NCI-H82 treated with DMSO at 0.1 percent for 48 hours (cell line): Measurements from ENCODE around the gene SLC35F1.

Experiments
- DNase-seq: peaks from one replicate; lab custom pipeline; 2025; ENCODE audit not compliant: unreplicated experiment; lab: John Stamatoyannopoulos, UW

SLC35F1 gene

DNA sequence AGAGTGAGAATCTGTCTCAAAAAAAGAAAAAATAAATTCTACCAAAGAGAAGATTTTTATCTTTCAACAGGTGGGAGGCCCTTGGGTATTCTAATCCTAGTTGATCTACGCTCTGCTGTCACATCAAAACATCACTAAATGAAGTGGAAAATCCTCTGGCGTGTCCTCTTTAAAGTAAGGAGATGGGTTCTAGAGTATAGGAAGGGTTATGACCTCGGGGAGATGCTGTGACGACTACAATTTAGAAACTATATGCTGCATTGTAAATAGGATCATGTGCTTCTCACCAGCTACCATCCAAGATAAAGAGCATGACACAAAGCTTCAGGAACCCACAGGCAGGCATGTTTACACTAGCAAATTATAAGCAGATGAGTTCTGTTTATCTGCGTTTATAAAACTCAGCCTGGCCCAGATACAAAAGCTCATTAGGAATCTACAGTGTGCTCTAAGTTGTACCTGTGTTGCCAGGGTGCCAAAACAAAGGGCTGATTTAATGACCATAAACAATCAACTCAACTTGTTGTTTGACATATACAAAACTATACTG lies 443.9 kb downstream of the SLC35F1 start:
- no peak for DNase-seq

DNA sequence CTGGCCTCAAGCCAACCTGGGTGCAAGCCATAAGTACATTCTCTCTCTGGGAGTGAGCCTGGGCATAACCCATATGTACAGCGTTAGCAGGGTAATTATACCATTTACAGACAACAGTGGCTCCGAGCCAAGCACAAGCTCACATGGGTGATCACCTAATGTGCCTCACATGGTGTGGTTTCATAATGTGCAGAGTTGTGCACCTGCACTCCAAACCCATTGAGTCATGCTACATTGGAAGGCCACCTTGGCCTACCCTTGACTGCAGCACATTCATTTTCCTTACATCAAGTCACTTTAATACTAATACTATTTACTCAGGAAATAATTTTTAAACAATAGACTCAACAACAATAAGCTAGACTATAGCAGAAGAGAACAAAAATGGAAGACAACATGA lies 446.5 kb downstream of the SLC35F1 start:
- DNase-seq = no peak

DNA sequence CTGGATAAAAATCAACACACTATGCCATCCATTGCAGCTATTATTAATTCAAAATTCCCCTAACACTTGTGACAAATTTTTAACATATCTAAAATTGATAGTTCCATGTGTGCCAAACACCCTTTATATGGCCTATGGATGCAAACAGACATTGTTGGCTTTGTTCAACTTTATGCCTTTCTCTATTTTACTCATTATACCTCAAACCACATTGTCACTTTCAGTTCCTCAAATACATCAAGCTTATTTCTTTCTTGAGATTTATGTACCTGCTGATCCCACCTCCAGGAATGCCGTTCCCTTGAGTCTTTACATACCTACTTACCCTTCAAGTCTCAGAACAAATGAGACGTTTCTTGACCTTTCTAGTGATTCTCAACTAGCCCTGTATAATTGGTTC lies 447.6 kb downstream of the SLC35F1 start:
- DNase-seq = no peak

DNA sequence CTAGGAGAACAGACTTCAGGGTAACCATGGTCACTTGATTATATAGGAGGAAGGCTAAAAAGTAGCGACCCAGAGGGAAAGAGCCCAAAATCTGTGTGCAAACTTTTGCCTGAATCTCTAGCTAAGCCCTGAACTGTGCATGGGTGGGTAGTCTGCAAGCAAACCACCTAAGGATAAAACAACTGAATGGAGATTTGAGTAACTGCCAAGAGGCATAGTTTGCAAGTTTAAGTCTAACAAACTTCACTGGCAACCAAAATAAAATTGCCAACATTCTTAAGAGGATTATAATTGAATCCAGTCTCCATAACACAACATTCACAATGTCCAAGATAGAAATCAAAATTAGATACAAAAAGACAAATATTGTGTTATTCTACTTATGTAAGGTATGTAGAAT lies 449.0 kb downstream of the SLC35F1 start:
- no peak for DNase-seq

DNA sequence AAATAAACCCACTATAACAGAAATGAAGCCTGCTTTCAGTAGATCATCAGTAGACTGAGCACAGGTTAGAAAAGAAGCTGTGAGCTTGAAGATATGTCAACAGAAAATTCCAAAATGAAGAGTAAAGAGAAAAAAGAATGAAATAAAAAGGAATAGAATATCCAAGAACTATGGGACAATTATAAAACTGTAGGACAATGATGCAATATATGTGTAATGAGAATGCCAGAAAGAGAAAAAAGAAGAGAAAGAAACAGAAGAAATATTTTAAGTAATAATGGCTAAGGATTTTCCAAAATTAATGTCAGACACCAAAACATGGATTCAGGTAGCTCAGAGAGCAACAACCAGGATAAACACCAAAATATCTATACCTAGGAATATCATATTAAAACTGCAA lies 449.6 kb downstream of the SLC35F1 start:
- DNase-seq = no peak
